ENCODE results near the gene RWDD2A.

Gene RWDD2A

DNA sequence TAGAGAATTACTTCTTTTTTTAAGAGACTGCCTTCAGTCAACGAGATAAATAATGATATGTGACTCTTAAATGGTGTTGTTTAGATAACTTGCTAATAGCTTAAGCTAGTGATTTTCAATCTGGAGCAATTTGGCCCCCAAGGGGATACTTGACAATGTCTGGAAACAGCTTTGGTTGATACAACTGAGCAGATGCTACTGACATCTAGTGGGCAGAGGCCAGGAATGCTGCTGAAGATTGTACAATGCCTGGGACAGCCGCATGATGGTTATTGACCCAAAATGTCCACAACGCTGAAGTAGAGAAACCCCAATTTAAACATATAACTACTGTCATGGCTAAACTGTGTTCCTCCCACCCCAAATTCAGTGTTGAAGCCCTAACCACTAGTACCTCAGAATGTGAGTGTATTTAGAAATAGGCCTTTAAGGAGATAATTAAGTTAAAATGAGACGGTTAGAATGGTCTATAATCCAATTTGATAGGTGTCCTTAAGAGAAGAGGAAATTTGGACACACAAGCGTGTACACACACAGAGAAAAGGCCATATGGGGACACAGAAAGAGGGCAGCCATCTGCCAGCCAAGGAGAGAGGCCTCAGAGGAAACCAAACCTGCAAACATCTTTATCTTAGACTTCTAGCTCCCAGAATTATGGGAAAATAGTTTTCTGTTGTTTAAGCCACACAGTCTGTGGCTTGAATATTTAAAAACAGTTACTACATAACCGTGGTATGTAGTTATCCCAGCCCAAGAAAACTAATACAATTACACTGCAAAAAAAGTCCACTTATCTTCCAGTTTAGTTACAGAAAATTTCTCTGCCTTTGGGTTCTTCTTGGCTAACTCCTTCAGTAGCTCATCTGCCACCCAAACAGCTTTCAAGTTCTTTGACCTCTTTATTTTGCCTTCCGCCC, 22.2 kb downstream of the RWDD2A start:
- in situ Hi-C loops (cut with MboI; ENCODE audit: low pct_unique_long_range_greater_than_20kb, low sequenced_read_pairs, unreplicated experiment) = loop anchor here (25.0 kb wide), 1 partner anchor 978 kb away; the partner anchor contains the start of gene IBTK
- DNase-seq (ENCODE audit: low spot score) = peak; percentile 31
- TF ChIP-seq, protein P1, sequence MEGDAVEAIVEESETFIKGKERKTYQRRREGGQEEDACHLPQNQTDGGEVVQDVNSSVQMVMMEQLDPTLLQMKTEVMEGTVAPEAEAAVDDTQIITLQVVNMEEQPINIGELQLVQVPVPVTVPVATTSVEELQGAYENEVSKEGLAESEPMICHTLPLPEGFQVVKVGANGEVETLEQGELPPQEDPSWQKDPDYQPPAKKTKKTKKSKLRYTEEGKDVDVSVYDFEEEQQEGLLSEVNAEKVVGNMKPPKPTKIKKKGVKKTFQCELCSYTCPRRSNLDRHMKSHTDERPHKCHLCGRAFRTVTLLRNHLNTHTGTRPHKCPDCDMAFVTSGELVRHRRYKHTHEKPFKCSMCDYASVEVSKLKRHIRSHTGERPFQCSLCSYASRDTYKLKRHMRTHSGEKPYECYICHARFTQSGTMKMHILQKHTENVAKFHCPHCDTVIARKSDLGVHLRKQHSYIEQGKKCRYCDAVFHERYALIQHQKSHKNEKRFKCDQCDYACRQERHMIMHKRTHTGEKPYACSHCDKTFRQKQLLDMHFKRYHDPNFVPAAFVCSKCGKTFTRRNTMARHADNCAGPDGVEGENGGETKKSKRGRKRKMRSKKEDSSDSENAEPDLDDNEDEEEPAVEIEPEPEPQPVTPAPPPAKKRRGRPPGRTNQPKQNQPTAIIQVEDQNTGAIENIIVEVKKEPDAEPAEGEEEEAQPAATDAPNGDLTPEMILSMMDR (IDR thresholded peaks at IDR 0.05; ENCODE audit: extremely low read depth, insufficient read depth, missing control alignments) = peak; percentile 81

DNA sequence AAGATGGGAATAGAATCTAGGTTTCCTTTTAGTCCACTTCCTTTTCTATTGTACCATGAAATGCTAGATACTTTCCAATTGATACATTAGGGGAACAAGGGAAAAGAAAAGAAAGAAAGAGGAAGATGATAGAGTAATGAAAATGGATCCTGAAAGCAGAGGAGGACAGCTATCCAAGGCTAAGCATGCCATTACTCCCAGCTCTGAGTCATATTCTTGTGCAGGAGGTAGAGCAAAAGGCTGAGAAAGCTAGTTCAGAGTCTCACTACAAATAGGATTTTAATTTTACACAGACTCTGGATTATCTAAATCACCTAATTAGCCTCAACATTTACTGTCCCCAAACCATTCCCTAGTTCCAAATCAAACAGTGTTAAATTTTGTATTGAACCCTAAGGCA, 23.6 kb downstream of the RWDD2A start:
- in situ Hi-C loops (cut with MboI; ENCODE audit: low pct_unique_long_range_greater_than_20kb, low sequenced_read_pairs, unreplicated experiment) = loop anchor here (25.0 kb wide), 1 partner anchor 980 kb away; the partner anchor contains the start of gene IBTK

DNA sequence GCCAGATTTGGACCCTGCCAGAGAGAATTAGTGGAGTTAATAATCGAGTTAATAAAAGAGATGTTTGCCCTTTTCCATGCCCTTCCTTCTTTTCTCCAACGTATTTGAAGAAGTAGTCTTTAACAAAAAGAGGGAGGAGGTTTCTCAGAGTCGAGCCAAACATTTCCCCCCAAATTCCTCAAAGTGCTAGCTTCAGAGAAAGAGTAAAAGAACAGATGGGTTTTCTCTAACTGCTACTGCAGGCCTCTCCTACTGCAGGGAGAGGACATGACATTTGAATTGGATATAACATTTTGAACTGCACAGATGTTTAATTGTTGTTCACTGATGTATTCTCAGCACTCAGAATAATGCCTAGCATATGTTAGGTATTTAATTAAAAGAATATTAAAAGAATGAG, 25.5 kb downstream of the RWDD2A start:
- no peak for DNase-seq (ENCODE audit: low spot score)
- TF ChIP-seq, protein P1 (IDR thresholded peaks at IDR 0.05; ENCODE audit: extremely low read depth, insufficient read depth, missing control alignments) = no peak
- in situ Hi-C loops (cut with MboI; ENCODE audit: low pct_unique_long_range_greater_than_20kb, low sequenced_read_pairs, unreplicated experiment) = loop anchor here (25.0 kb wide), 1 partner anchor 981 kb away; the partner anchor contains the start of gene IBTK

More for the DNA sequence above, 23.6 kb downstream of the RWDD2A start:
- no peak for DNase-seq (ENCODE audit: low spot score)
- TF ChIP-seq, protein P1 (IDR thresholded peaks at IDR 0.05; ENCODE audit: extremely low read depth, insufficient read depth, missing control alignments) = no peak

DNA sequence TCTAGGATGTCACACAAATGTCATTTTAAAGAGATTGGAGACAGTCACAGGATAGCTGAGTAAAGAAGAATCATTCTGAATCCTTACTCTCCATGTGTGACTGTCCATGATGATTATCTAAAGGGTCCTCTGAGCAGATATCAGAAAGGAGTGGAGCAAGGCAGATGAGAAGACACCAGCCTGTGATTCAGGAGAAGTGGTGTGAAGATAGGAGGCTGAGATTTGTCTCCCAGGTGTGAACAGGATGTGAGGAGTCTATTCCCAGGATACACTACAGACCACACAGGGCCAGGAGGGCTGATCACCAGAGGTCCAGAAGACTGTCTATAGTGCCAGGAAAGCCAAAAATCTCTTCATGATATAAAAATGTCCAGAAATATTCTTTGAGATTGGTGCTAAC, 27.0 kb downstream of the RWDD2A start:
- in situ Hi-C loops (cut with MboI; ENCODE audit: low pct_unique_long_range_greater_than_20kb, low sequenced_read_pairs, unreplicated experiment) = loop anchor here (5.0 to 25.0 kb wide), 2 partner anchors 153 to 983 kb away; partner anchors contain the start of genes DOP1A, IBTK and UBE3D
- TF ChIP-seq, protein P1 (IDR thresholded peaks at IDR 0.05; ENCODE audit: extremely low read depth, insufficient read depth, missing control alignments) = no peak
- no peak for DNase-seq (ENCODE audit: low spot score)

DNA sequence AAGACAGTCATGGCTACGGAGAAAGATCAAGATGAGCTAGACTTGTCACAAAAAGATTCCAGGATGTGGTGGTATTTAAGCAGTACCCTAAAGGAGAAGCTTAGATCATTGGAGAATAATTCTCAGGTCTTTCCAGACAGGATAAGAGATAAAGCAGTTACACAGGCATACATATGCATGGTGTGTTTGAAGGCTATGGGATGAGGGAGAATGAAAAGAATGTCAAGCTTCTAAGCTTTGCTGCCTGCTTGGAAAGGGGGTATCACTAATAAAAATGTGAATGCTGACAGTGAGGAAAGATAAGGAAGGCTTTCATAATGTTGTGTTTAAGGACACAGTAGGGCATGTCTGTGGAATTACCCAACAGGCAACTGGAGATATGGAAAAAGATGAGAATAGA, 28.1 kb downstream of the RWDD2A start:
- DNase-seq (ENCODE audit: low spot score) = no peak
- TF ChIP-seq, protein P1 (IDR thresholded peaks at IDR 0.05; ENCODE audit: extremely low read depth, insufficient read depth, missing control alignments) = no peak
- in situ Hi-C loops (cut with MboI; ENCODE audit: low pct_unique_long_range_greater_than_20kb, low sequenced_read_pairs, unreplicated experiment) = loop anchor here (5.0 to 25.0 kb wide), 2 partner anchors 154 to 984 kb away; partner anchors contain the start of genes DOP1A, IBTK and UBE3D

DNA sequence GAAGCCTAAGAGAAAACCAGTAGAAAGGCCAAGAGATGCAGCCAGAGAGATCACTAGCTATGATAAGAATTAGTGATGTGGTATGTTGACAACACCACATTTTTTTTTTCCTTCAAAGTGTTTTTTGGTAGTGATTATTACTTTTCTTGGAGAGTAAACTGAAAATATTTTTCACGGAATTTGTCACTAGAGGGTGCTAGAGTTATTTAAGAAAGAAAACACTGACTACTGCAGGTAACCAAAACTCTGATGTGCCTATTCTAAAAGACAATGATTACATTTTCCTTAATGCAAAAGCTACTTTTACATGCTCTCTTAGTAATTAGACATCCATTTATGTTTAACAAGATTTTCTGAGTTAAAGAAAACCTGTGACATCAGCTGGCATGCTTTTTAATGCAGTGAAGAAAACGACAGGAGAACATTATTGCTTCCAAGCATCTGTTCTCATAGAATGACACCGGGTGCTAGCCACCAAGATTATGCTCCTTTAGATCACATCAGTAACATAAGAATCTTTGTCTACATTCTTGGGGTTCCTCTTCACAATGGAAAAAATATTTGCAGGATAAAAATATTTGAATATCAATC, 28.8 kb downstream of the RWDD2A start:
- DNase-seq (ENCODE audit: low spot score) = peak; percentile 17
- TF ChIP-seq, protein P1 (IDR thresholded peaks at IDR 0.05; ENCODE audit: extremely low read depth, insufficient read depth, missing control alignments) = peak; percentile 51
- in situ Hi-C loops (cut with MboI; ENCODE audit: low pct_unique_long_range_greater_than_20kb, low sequenced_read_pairs, unreplicated experiment) = loop anchor here (5.0 to 25.0 kb wide), 2 partner anchors 155 to 985 kb away; partner anchors contain the start of genes DOP1A, IBTK and UBE3D

Data from GM13977 (cell line).